Measurements from ENCODE around the gene C9orf57.

DNA sequence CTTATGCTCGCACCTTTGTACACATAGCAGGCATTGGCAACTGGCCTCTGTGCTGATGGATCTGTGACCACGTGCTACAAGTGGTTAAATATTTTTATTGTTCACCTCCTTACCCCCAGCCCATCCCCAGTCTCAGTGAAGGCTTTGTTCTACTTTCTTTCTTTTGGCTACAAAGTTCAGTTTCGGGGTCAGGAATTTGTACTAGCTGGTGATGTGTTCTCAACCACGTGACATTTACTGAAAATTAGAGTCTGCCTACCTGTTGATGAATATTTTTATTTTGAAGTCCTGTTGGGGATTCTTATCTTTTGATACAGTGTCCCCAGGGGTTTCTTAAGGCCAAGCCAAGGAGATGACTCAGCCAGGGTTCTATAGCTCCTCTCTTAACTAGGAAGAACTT, 47.8 kb downstream of the C9orf57 start:
- TF ChIP-seq, protein P1, sequence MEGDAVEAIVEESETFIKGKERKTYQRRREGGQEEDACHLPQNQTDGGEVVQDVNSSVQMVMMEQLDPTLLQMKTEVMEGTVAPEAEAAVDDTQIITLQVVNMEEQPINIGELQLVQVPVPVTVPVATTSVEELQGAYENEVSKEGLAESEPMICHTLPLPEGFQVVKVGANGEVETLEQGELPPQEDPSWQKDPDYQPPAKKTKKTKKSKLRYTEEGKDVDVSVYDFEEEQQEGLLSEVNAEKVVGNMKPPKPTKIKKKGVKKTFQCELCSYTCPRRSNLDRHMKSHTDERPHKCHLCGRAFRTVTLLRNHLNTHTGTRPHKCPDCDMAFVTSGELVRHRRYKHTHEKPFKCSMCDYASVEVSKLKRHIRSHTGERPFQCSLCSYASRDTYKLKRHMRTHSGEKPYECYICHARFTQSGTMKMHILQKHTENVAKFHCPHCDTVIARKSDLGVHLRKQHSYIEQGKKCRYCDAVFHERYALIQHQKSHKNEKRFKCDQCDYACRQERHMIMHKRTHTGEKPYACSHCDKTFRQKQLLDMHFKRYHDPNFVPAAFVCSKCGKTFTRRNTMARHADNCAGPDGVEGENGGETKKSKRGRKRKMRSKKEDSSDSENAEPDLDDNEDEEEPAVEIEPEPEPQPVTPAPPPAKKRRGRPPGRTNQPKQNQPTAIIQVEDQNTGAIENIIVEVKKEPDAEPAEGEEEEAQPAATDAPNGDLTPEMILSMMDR (IDR thresholded peaks at IDR 0.05 in 4 of 5, conservative IDR thresholded peaks at IDR 0.05 in 1 of 5): no peak
- TF ChIP-seq POLR2A (IDR thresholded peaks at IDR 0.05): no peak

All from gastrocnemius medialis (tissue), 4 donors.